ENCODE measurements around the gene ELP6. TPM values are rescaled to one million over a fixed set of nuclear protein-coding genes. Genes with fewer than 3 reads are reported as not detected.

Gene ELP6
- total RNA-seq, 1 experiment from 2014 or later: 62.0 TPM

- no peak for TF ChIP-seq ERG (CRISPR knock-in tag; IDR thresholded peaks at IDR 0.05)
- TF ChIP-seq ZNF121 (CRISPR knock-in tag; IDR thresholded peaks at IDR 0.05): no peak
- peak; percentile 79 for TF ChIP-seq NR2C2 (CRISPR knock-in tag; IDR thresholded peaks at IDR 0.05)
- TF ChIP-seq FOXP4 (CRISPR knock-in tag; IDR thresholded peaks at IDR 0.05): peak; percentile 55
- TF ChIP-seq ESRRA (CRISPR knock-in tag; IDR thresholded peaks at IDR 0.05; ENCODE audit: borderline replicate concordance): no peak
- no peak for TF ChIP-seq E2F4 (CRISPR knock-in tag; IDR thresholded peaks at IDR 0.05; ENCODE audit: borderline replicate concordance, low read depth)
- TF ChIP-seq OVOL2 (CRISPR knock-in tag; IDR thresholded peaks at IDR 0.05; ENCODE audit: borderline replicate concordance): no peak
- TF ChIP-seq E2F5 (CRISPR knock-in tag; IDR thresholded peaks at IDR 0.05): peak; percentile 66; the same call in 1 of the 2 replicates
- TF ChIP-seq TEAD1 (CRISPR knock-in tag; IDR thresholded peaks at IDR 0.05): peak; percentile 55
- no peak for TF ChIP-seq AFF4 (CRISPR knock-in tag; IDR thresholded peaks at IDR 0.05; ENCODE audit: borderline replicate concordance)
- no peak for TF ChIP-seq IRF1 (CRISPR knock-in tag; IDR thresholded peaks at IDR 0.05)
- no peak for TF ChIP-seq PRDM15 (CRISPR knock-in tag; IDR thresholded peaks at IDR 0.05)
- TF ChIP-seq JUN (CRISPR knock-in tag; IDR thresholded peaks at IDR 0.05): no peak
- no peak for TF ChIP-seq USF2 (CRISPR knock-in tag; IDR thresholded peaks at IDR 0.05)
- TF ChIP-seq NFATC4 (CRISPR knock-in tag; IDR thresholded peaks at IDR 0.05): no peak
- TF ChIP-seq TP53 (CRISPR knock-in tag; IDR thresholded peaks at IDR 0.05): no peak
- 0 out of 2 replicates have a peak, but pooled peaks have one; percentile 2 for TF ChIP-seq HMGXB4 (CRISPR knock-in tag; IDR thresholded peaks at IDR 0.05)
Measured at GRCh38 chr3:47513125-47513929, at the start of gene ELP6 (continued).

Measured in WTC11 (cell line).